Stimulated activated CD8-positive, alpha-beta memory T cell treated with anti-CD3 and anti-CD28 coated beads, Interleukin-7, amount 100 ng/mL, for 4 hours (primary cell): ENCODE results near the gene POLH.

Source experiments
- DNase-seq, 2 donors: peaks; one replicate each; pipeline ENCODE4 v3.0.0-alpha.2; 2020; ENCODE audit warnings: low read depth in 2 of 2

Gene POLH

DNA sequence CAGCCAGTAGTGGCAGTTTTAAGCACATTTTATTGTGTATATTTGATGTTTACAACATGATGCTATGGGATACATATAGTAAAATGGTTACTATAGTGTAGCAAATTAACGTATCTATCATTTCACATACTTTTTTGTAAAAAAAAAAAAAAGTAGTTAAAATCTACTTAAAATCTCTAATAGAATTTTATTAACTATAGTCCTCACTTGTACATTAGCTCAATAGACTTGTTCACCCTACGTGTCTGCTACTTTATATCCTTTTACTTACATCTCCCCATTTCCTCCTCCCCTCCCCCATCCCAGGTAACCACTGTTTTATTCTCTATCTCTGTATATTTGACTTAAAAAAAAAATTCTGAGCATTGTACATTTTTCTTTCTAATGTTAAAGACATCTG, 30.0 kb downstream of the POLH start:
- no peak for DNase-seq

DNA sequence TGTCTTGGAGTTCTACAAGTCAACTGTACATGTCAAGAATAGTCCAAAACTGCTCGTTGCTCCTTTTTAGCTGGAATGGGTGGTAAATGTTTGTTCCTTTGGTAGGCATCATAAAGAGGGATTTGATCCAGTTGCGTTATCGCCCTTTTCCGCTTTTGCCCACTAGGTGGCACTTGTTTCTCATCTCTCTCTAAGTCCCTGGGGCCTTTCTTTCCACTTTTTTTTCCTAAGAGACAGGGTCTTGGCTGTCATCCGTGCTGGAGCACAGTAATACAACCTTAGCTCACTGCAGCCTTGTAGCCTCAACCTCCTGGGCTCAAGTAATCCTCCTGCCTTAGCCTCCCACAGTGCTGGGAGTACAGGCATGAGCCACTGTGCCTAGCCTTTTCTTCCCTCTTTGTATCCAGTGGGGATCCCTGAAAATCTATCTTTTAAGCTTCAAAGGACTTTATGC, 32.4 kb downstream of the POLH start:
- DNase-seq: peak; percentile 24 to 30

DNA sequence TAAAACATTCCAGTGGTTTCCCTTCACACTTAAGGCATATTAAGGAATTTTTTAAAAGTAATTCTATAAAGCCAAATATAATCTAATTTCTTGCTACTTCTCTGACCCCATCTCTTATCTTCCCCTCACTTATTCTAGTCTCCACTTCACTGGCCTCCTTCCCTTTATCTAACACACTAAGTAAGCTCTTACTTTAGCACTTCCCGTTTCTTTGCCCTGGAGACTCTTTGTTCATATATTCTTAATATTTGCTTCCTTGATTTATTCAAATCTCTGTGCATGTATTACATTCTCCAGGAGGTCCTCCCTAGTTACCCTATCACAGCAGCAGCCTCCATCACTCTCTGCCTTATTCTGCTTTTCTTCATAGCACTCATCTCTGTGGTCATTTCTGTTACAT, 32.8 kb downstream of the POLH start:
- no peak for DNase-seq

DNA sequence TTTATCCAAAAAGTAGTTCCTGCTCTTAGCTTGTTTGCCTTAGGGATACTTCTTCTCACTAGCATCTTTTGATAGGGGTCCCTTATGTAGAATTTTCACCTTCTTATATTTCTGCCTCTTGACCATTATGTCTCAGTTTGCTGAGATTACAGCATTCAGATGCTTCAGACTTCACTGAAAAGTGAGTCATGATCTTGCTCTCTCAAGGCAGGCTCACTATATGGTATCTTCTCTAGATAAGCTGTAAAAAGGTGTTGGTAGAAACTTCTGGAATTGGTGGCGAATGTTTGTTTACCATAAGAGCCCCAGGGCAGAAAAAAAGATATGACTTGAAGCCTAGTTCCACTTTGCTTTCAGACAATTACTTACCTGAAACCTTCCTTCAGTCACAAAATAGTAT, 33.4 kb downstream of the POLH start:
- no peak for DNase-seq

DNA sequence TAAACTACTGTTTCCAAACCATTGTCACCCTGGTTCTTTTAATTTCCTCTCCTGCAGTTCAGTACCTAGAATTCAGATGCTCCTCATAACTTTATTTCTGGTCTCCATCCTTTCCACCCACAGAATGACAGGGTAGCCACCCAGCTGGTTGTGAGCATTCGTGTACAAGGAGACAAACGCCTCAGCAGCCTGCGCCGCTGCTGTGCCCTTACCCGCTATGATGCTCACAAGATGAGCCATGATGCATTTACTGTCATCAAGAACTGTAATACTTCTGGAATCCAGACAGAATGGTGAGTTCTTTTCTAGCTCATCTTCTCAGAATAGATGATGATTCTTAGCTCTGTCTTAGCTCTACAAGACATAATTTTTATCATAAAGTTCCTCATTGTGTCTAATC, 34.4 kb downstream of the POLH start:
- no peak for DNase-seq

DNA sequence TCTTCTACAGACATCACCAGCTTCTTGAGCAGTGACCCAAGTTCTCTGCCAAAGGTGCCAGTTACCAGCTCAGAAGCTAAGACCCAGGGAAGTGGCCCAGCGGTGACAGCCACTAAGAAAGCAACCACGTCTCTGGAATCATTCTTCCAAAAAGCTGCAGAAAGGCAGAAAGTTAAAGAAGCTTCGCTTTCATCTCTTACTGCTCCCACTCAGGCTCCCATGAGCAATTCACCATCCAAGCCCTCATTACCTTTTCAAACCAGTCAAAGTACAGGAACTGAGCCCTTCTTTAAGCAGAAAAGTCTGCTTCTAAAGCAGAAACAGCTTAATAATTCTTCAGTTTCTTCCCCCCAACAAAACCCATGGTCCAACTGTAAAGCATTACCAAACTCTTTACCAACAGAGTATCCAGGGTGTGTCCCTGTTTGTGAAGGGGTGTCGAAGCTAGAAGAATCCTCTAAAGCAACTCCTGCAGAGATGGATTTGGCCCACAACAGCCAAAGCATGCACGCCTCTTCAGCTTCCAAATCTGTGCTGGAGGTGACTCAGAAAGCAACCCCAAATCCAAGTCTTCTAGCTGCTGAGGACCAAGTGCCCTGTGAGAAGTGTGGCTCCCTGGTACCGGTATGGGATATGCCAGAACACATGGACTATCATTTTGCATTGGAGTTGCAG, 37.9 kb downstream of the POLH start:
- no peak for DNase-seq

DNA sequence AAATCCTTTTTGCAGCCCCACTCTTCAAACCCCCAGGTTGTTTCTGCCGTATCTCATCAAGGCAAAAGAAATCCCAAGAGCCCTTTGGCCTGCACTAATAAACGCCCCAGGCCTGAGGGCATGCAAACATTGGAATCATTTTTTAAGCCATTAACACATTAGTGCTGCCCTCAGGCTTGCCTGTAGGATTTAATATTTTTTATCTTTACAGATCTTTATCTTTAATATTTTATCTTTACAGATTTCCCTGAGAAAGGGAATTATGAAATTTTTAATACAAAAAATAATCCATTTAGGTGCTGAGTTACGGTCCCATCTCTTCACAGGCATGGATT, 38.4 kb downstream of the POLH start:
- DNase-seq: no peak

DNA sequence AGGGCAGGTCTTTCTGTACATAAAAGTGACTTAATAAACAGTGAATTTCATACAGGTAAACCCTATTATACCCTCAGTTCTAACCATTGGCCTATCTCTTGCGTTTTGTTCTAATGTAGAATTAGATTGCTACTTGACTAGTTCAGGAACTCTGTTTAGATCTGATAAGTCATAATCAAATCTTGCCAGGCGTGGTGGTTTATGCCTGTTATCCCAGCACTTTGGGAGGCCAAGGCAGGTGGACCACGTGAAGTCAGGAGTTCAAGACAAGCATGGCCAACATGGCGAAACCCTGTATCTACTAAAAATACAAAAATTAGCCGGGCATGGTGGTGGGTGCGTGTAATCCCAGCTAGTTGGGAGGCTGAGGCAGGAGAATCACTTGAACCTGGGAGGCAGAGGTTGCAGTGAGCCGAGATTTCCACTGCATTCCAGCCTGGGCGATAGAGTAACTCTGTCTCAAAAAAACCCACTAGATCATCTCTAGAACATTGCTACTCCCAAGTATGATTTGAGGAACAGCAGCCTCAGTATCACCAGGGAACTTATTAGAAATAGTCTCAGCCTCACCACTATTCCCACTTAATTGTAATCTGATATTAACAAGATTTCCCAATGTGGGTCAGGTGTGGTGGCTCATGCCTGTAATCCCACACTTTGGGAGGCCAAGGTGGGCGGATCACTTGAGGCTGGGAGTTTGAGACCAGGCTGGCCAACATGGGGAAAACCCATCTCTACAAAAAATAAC, 40.9 kb downstream of the POLH start:
- no peak for DNase-seq

DNA sequence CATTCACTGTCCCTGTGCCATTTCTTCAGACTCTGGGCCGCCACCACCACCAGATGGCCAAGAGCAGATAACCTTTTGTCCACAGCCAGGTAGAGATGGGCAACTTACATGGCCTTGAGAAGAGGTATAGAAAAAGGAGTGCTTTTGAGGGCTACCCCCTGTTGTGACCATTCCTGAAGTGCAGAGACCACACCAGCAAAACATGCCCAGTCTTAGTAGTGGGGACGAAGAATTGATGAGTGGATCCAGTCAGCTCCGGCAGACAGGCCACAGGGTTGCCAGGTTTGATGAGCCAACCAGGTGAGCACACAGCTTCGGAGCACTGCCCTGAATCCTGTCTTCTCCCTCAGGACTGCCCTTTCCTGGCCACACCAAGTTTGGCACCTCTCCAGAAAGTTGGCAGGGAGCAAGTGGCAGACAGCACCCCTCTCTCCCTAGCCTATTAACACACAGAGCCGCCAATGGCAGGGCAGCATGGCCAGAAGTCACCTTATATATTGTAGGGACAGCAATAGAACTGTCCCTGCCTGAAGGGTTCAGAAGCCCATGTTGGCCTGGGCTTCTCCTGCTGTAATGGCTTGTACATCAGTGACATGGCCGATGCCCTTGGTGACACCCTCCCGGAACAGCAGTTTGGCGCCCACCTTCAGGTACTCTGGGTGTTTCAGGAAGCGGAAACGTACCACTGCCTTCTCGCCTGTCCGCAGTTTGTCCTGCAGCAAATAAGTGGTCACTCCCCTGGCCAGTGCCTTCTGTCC, 45.3 kb downstream of the POLH start:
- DNase-seq: no peak

DNA sequence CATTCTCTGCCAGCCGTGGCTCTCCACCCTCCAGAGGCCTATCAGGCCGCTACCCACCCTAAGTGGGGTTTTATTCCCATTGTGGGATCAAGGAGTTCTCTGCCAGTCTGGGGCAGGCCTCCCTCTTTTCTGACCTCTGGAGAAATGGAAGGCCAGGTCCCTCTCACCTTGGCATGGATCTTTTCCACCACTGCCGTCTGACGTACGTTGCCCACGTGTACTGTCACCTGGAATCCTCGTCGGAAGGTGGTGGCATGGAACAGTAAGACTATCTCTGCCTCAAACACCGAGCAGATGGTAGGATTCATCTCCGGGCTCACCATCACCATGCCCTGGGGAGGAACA, 45.8 kb downstream of the POLH start:
- DNase-seq: no peak

DNA sequence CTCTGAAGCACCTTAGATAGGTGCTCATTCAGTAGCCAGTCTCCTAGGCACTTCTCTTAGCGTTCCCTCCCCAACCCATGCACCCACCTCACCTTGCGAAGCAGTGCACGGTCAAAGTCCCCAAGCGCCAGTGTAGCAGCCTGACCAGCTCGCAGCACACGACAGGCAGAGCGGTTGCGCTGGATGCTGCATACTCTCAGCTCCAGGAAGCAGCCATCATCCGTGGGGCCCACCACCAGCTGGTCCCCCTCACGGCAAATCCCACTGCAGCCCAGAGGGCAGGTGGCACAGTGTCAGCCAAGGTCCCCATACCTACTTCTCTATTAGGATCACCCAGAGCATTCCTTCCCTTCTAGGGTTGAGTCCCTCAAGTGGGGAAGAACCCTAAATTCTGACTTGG, 46.6 kb downstream of the POLH start:
- DNase-seq: no peak

DNA sequence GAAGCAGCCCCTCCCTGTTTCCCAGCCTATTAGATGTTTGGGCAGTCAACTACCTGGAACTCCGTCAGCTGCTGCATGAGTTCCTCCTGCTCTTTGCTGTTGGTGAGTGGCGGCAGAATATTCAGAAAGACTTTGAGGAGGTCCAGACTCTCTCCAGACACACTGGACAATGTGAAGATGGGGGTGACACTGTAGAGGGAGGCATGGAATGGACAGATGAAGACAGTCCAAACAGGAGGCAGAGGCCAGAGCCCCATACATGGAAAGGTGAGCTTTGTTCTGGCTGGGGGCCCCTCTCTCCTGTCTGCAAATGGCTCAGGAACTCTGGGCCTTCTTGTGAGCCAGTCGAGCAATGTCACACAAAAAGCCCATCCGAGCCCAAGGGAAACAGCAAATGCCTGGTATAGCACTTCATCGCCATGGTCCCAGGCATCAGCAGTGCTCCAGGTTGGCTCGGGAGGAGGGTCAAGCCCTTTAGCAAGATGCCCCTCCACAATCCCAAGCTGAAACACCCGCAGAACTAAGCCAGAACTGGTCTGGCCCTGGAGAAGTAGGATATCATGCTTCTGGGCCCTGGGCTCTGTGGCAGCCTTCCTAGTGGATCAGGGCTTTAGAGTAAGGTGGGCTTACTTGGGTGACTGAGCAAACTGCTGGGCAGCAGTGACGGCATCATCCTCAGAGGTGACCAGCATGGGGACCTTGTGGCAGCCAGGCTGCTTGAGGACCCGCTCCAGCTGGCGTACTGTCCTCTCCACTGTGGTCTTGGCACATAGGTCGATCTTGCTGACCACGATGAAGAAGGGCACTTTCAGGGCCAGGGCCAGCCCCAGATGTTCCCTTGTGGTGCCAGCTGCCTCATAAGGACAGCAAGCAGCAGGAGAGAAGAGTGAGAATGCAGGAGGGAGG, 48.1 kb downstream of the POLH start:
- DNase-seq: no peak

DNA sequence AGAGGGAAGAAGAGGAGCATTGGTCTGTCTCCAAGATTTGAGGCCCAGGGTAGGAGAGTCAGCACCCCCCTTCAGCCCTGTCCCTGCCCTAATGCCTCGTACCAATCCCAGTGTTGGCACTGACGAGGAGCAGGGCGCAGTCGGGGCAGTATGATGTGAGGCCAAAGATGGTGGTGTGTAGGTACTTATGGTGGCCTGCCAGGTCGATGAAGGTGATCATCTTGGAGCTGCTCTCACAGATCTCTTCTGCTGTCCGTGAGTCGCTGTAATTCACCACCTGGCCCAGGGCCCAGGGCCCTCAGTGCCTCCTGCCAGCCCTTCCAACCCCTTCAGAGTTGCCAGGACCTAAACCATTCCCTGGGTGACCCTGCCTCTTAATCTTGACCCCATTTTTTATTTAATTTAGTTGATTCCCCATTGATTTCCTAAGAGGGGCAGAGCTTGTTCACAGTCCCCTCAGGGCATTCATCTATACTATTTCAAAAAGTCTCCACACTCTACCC, 48.9 kb downstream of the POLH start:
- no peak for DNase-seq

DNA sequence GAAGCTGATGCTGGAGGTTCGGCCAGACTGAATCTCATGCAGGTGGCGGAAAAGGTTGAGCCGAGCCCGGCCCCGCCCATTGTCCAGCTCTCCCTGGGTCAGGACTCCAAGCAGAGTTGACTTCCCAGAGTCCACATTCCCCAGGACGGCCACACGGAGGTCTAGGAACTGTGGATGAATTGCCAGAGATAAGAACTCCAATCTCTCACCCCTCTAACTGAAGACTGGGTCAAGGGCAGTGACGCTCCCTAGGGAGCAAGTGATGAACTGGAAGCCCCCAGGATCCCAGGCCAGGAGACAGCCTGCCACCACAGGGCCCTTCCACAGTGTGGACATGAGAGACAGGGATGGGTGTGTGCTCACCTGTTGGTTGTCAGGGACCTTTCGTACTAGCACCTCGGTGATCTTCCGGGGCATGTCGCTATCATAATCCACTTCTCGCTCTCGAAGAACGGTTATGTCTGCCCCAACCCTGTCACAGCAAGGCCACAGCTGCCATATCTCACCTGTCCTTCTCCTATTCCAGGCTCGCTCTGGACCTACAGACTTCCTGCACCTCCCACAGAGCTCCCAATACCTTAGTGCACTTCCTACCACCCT, 49.5 kb downstream of the POLH start:
- no peak for DNase-seq

DNA sequence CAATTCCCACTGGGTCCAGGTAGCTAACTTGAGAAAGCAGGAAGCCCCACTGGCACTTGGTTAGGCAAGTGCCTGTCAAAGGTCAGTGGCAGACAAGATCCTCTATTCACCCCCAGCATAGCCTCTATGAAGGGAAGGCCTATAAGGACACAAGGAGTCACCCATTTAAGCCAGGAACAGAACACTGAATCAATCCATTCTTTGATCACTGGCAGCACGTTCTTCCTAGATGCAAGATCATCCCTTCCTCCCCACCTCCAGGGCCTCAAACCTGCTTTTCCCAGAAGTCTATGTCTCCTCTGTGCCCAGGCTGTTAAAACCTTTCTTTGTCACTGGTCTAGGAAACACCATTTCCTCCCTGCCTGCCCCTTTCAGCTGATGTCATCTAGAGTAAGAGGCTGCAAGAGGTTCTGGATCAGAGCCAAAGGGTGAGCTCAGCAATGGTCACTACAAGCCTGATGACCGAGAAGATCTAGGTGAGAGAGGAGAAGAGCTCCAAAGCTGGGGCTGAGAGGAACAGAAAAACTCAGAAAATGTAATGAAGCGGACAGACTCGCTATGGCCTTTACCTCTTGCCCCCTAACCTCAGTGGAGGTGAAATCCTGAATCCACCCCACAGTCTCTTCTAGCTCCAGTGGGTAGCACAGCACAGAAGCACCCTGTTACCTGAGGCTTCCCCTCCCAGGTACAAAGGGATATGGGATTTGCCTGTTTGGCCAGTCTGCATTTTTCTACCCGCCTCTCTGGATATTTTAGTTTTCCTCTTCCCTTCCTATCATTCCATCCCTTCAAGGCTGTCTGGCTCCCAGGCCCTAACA, 51.2 kb downstream of the POLH start:
- DNase-seq: no peak

DNA sequence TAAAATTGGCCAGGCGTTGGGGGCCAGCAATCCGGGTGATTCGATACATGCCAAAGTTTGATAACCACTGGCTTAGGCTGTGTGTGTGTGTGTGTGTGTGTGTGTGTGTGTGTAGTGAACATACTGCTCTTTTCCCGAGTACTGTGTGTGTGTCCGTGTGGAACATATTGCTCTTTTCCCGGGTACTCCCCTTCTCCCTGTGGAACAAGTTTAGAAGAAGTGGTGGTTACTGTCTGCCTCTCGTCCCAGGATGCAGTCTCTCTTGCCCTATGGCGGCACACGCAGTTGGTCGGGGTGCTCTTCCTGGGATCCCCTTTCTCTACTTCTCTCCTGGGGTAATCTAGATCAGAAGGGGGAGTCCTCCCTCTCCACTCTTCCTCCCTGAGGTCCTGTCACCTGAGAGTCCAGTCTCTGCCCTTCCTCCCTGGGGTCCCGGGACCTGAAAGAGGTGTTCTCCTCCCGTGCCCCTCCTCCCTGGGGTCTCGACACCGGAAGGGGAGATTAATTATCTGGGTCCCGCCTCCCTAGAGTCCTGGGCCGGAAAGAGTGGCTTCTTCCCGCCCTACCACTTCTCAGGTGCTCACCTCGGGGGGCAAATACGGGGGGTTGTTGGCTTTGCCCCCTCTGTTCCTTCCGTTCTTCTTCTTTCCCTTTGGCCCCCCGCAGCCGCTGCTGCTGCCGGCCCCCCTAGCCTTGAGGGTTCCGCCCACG, 52.6 kb downstream of the POLH start:
- peak in 1 of 2 donors; percentile 31 for DNase-seq

DNA sequence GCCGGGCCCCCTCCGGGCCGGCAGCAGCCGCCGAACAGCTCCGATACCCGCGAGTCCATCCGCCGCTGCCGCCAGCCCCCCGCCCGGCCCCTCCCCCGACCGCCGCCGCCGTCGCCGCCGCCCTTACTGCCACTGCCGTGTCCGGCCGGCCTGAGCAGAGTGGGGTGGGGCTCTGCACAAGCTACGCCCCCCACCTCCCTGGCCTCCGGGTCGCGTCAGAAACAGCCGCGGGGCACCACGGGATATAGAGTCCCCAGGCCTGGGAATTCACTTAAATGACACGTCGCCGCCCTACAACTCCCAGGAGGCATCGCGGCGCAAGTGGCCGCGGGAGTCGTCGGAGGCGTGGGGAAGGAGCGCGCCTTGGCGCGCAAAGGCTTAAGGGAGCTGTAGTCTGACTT, 53.1 kb downstream of the POLH start, which contains the start of gene GTPBP2:
TSS of gene GTPBP2 (minus strand) at position 161 of the 401 bp plus-strand sequence. CDS start at position 59, 102 bp downstream.
- peak; percentile 95 to 97 for DNase-seq

DNA sequence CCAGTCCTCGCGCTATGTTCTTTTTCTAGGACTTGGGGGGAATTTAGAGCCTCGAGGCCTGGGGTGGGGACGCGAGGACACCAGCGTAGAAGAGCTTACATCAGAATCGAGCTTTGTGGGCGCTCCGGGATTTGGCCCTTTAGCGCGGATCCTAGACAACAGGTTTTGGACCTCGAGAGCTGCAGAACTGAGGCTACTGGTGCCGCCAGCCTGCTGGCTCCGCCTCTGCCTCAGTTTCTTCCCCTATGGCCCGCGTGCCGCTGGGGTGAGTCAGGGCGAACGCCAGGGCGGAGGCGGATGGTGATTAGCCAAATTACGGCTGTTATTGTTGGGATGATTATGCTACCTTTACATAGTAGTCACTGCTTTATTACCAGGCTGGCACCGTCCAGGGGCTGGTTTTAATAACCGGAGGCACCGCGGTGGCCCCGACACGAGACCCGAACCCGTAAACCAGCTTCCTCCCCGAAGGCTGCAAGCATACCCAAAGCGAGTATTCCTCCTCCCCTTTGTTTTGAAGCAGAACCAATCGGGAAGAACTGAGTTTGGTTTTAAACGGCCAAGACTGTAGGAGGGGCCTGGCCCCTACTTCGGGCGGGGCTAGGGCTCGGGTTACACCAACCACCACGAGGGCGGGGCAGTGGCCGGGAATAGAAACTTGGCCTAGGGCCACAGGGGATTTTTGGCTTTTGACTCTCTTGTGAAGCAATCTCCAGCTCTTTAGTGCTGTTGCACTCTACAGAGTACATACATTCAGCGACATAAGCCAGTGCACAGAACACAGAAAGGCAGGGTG, 53.7 kb downstream of the POLH start:
- DNase-seq: peak; percentile 74 to 78
